ENCODE results near the gene HOXB5.

- no peak for TF ChIP-seq SP2 (tag by site-specific recombination; IDR thresholded peaks at IDR 0.05)
- TF ChIP-seq ZBTB49 (tag by site-specific recombination; IDR thresholded peaks at IDR 0.05; ENCODE audit: low read depth): no peak
- no peak for TF ChIP-seq ZNF10 (tag by site-specific recombination; IDR thresholded peaks at IDR 0.05)
- TF ChIP-seq CTCF (tag by site-specific recombination; IDR thresholded peaks at IDR 0.05): no peak
These were observed 29.2 kb downstream of the HOXB5 start for GRCh38 chr17:48564188-48565021.
